ENCODE data around the gene SAFB. TPM values are rescaled to one million over a fixed set of nuclear protein-coding genes. Genes with fewer than 3 reads are reported as not detected.

SAFB gene
- total RNA-seq, 1 donor: 140 TPM

DNA sequence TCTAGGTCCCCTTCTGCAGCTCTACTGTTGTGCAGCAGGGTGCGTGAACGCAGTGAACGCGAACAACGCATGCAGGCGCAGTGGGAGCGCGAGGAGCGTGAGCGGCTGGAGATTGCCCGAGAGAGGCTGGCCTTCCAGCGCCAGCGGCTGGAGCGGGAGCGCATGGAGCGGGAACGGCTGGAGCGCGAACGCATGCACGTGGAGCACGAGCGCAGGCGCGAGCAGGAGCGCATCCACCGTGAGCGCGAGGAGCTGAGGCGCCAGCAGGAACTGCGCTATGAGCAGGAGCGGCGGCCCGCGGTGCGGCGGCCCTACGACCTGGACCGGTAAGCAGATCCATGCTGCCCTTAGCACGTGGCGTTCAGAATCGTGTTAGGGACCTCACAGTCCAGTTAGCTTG is 38.6 kb downstream of the SAFB start:
- no peaks in the 10 kb centered on the region for H3K4me1 ChIP-seq (ENCODE audit: insufficient read depth, low read length)
- no peaks in the 10 kb centered on the region for H3K27me3 ChIP-seq (ENCODE audit: insufficient read depth, low read length)
- H3K4me3 ChIP-seq (ENCODE audit: low read length): no peak overlapping the region
- no peaks in the 10 kb centered on the region for H3K9me3 ChIP-seq (ENCODE audit: low read depth, low read length)

DNA sequence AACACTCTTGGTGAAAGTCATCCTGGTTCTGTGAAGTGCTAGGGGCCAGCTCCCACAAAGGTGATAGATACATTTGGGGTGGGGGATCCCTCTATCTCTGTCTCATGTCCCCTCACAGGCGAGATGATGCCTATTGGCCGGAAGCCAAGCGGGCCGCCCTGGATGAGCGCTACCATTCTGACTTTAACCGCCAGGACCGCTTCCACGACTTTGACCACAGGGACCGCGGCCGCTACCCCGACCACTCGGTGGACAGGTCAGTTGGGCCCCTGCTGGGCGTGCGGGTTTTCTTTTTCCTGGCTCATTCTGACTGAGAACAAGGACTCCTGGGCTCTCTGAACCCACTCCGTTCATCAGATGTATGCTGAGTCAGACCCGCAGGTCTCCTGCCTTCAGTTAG is 41.0 kb downstream of the SAFB start:
- Histone ChIP-seq H3K27me3 (ENCODE audit: insufficient read depth, low read length) (no peaks in the 10 kb centered on the region), H3K9me3 (ENCODE audit: low read depth, low read length) (no peaks in the 10 kb centered on the region), H3K4me1 (ENCODE audit: insufficient read depth, low read length) (no peaks in the 10 kb centered on the region), H3K4me3 (ENCODE audit: low read length) (no peak overlapping the region)

DNA sequence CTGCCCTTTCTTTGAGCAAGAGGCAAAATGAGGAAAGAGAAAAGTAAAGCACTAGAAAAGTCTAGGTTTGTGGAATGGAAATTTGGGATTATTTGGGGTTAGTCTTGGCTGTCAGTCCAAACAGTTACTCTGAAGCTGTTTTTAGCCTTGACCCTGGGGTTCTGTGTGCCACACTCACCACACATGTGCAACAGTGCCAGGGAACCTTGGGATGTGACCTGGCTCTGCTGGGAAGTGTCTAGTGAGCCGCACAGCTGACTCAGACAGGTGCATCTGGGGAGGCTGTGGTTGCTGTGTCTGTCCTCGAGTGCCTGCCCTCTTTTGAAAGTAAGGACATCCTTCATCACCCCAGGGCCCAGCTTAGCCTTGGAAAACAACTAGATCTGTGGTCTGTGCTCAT is 41.6 kb downstream of the SAFB start:
- Histone ChIP-seq H3K27me3 (ENCODE audit: insufficient read depth, low read length) (no peaks in the 10 kb centered on the region), H3K4me3 (ENCODE audit: low read length) (no peak overlapping the region), H3K4me1 (ENCODE audit: insufficient read depth, low read length) (no peaks in the 10 kb centered on the region), H3K9me3 (ENCODE audit: low read depth, low read length) (no peaks in the 10 kb centered on the region)

DNA sequence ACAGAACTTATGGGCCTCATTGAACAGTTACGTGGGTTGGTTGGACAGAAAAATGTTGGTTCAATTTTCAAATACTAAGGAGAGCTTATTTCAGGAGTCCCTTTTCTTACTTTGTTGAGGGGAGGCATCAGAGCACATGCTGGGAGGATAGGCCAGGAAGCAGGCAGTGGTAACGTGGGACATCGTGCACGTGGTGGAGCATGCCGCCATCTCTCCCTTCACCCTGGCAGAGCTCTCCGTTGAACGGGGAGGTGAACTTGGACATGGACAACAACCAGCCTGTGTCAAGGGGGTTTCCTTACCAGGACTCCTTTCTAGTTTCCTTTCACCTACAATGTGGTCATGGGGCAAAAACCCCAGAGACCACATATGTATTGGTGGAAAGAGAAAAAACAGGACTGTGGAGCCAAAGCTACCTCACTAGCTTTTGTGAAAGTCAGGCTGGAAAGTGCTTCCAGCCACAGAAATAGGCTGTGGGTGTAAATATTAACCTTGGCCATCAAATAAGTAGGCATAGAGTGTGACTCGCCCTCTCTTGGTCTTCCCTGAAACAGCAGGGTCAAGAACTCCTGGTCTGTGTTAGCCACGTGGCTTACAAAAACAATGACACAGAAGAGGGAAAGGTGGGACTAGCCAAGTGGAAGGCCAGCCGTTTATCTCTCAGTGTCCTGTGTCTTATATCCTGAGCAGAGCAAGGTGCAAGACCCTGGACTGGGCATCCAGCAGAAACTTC is 43.1 kb downstream of the SAFB start:
- Histone ChIP-seq H3K9me3 (ENCODE audit: low read depth, low read length) (no peaks in the 10 kb centered on the region), H3K4me3 (ENCODE audit: low read length) (no peak overlapping the region), H3K27me3 (ENCODE audit: insufficient read depth, low read length) (no peaks in the 10 kb centered on the region), H3K4me1 (ENCODE audit: insufficient read depth, low read length) (no peaks in the 10 kb centered on the region)

DNA sequence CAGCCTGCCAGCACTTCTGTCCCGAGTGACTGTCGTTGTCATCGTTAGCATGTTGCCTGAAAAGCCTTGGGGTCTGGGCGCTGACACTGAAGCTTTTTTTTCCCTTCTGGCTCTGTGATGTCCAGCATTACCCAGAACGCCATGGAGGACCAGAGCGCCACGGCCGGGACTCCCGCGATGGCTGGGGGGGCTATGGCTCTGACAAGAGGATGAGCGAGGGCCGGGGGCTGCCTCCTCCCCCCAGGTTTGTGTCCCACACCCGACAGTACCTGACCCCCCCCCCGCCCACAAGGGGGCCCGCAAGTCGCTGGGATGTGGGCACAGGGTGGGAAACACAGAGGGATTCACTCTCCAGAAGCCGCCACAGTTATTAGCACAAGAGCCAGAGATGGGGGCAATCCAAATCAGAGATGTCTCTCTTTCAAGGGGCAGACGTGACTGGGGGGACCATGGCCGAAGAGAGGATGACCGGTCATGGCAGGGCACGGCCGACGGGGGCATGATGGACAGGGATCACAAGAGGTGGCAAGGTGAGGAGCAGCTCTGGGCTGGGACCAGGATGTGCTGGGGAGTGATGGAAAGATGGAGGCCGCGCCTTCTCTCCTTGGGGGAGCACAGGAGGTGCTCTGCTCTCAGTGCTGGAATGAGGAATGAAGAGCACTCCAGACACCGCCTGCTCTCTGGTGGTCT is 44.2 kb downstream of the SAFB start:
- Histone ChIP-seq H3K9me3 (ENCODE audit: low read depth, low read length) (no peaks in the 10 kb centered on the region), H3K27me3 (ENCODE audit: insufficient read depth, low read length) (no peaks in the 10 kb centered on the region), H3K4me3 (ENCODE audit: low read length) (no peak overlapping the region), H3K4me1 (ENCODE audit: insufficient read depth, low read length) (no peaks in the 10 kb centered on the region)

DNA sequence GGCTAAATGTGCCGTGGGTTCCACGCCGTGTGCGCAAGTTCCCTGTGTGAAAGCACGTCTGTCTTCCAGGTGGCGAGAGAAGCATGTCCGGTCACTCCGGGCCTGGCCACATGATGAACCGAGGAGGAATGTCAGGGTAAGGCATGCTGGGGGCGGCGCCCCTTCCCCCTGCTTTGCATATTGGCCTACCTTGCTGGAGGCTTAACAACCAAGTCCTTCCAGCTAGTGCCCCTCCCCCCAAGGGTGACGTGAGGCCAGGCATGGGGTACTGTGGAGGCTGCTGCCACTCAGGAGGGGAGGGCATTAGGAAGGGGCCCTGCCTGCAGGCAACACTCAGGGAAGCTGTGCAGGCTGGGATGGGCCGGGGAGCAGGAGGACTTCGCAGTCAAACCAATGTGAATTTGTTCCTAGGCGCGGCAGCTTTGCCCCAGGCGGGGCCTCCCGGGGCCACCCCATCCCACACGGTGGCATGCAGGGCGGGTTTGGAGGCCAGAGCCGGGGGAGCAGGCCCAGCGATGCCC is 44.9 kb downstream of the SAFB start:
- H3K4me3 ChIP-seq (ENCODE audit: low read length): no peak overlapping the region
- H3K27me3 ChIP-seq (ENCODE audit: insufficient read depth, low read length): no peaks in the 10 kb centered on the region
- H3K4me1 ChIP-seq (ENCODE audit: insufficient read depth, low read length): no peaks in the 10 kb centered on the region
- no peaks in the 10 kb centered on the region for H3K9me3 ChIP-seq (ENCODE audit: low read depth, low read length)

DNA sequence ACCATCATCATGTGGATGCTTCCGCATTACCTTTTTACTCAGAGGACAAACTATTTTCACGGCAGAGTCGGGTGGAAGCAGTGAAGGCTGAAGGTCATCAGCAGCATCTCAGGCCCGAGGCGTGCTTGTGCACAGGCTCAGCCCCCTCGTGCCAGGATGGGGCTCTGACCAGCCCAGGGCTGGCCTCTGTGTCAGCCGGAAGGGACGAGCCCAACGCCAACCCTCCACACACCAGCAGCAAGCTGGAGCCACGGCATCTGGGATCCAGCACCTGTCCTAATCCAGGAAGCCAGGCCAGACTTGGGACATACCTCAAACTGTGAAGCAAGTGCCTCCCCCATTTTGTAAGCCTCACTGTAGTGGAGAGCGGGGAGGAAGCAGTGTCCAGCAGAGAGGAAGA is 46.3 kb downstream of the SAFB start:
- H3K4me1 ChIP-seq (ENCODE audit: insufficient read depth, low read length): no peaks in the 10 kb centered on the region
- H3K4me3 ChIP-seq (ENCODE audit: low read length): no peak overlapping the region
- H3K27me3 ChIP-seq (ENCODE audit: insufficient read depth, low read length): no peaks in the 10 kb centered on the region
- no peaks in the 10 kb centered on the region for H3K9me3 ChIP-seq (ENCODE audit: low read depth, low read length)

DNA sequence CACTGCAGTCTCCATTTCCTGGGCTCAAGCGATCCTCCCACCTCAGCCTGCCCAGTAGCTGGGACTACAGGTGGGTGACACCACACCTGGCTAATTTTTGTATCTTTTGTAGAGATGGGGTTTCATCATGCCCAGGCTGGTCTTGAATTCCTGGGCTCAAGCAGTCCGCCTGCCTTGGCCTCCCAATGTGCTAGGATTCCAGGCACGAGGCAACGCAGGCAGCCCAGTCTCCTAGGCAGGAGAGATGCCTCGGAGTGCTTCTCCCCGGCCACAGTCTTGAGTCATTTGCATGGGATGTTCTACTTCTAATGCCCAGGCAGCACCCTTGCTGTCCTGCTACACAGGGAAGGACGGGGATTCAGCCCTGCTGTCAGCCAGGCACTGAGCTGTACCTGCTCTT is 48.7 kb downstream of the SAFB start:
- no peak overlapping the region for H3K4me3 ChIP-seq (ENCODE audit: low read length)
- H3K27me3 ChIP-seq (ENCODE audit: insufficient read depth, low read length): no peaks in the 10 kb centered on the region
- H3K4me1 ChIP-seq (ENCODE audit: insufficient read depth, low read length): no peaks in the 10 kb centered on the region
- H3K9me3 ChIP-seq (ENCODE audit: low read depth, low read length): no peaks in the 10 kb centered on the region

DNA sequence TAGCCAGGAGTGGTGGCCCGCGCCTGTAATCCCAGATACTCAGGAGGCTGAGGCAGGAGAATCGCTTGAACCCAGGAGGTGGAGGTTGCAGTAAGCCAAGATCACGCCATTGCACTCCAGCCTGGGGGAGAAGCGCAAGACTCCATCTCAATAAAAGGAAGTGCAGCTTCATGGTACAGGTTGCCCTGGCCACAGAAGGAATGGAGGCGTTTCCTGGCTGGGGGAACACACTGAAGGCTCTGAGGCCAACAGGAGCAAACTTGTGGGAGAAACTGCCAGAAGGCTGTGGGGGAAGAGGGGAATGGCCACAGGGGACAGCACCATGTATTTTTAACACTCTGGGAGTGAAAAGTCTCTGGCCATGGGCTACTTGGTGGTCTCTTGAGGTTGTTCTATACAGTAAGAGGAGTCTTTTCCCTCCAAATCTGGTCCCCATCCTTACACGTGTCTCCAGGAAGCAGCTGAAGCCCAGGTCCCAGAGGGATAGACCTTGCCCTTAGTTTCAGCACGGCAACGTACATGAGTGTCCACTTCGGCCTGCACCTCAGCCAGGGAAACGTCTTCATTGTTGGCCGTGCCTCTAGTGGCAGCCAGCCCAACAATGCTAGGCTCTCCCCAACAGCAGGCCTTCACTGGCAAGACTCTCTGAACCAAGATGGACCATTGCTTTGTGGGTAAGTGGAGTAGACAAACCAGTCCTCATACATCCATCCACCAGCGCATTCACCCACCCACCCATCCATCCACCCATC is 50.0 kb downstream of the SAFB start:
- no peaks in the 10 kb centered on the region for H3K27me3 ChIP-seq (ENCODE audit: insufficient read depth, low read length)
- H3K4me1 ChIP-seq (ENCODE audit: insufficient read depth, low read length): no peaks in the 10 kb centered on the region
- no peak overlapping the region for H3K4me3 ChIP-seq (ENCODE audit: low read length)
- H3K9me3 ChIP-seq (ENCODE audit: low read depth, low read length): no peaks in the 10 kb centered on the region

DNA sequence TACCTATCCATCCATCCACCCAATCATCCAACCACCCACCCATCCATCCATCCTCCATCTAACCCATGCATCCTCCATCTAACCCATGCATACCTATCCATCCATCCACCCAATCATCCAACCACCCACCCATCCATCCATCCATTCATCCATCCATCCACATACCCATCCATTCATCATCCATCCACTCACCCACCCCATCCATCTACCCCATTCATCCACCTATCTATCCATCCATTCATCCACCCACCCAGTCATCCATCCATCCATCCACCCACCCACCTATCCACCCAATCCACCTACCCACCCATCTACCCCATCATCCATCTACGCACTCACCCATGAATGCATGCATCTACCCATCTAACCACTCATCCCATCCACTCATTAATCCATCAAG is 50.9 kb downstream of the SAFB start:
- no peaks in the 10 kb centered on the region for H3K9me3 ChIP-seq (ENCODE audit: low read depth, low read length)
- H3K4me3 ChIP-seq (ENCODE audit: low read length): no peak overlapping the region
- H3K27me3 ChIP-seq (ENCODE audit: insufficient read depth, low read length): no peaks in the 10 kb centered on the region
- no peaks in the 10 kb centered on the region for H3K4me1 ChIP-seq (ENCODE audit: insufficient read depth, low read length)

DNA sequence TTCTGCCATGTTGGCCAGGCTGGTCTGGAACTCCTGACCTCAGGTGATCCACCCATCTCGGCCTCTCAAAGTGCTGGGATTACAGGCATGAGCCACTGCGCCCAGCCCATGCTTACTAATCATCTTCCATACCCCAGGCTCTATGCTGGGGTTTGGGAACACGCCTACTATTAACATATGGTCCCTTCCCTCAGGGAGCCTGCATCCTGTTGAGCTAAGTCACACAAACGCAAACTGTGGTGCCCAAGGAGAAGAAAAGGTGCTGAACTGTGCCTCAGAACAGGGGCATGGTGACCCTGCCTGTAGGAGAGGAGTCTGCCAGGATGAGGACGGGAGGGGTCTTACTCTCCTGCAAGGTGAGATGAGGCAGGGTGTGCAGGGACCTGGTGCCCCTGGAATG is 51.8 kb downstream of the SAFB start:
- H3K9me3 ChIP-seq (ENCODE audit: low read depth, low read length): no peaks in the 10 kb centered on the region
- peaks cover 9% of the 10 kb centered on the region for H3K4me1 ChIP-seq (ENCODE audit: insufficient read depth, low read length)
- H3K27me3 ChIP-seq (ENCODE audit: insufficient read depth, low read length): no peaks in the 10 kb centered on the region

DNA sequence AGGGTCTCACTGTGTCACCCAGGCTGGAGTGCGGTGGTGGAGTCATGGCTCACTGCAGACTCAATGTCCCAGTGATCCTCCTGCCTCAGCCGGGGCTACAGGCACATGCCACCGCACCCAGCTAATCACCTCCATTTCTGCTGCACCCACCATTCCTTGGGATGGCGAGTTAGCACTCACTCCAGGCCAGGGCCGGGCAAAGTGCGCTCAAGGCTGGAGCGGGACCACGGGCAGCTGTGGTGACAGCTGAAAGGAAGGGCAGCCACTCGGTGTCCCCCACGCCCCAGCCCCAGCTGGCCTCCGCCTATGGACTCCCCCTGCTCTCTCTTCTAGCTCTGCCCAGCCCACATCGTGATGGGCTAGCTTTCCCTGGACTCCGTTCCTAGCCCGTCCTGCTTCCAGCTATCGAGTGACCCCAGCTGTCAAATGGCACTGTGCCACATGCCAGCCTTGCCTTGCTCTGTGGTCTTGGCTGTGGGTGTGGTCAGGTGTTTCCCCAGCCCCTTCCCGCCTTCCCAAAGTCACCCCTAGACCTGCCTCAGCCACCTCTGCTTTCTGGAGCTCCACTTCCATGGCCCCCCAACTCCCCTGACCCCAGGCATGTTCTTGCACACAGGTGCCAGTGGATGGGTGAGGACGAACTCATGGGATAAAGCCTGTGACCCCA is 53.4 kb downstream of the SAFB start:
- no peaks in the 10 kb centered on the region for H3K27me3 ChIP-seq (ENCODE audit: insufficient read depth, low read length)
- peaks cover 17% of the 10 kb centered on the region for H3K4me1 ChIP-seq (ENCODE audit: insufficient read depth, low read length)
- no peaks in the 10 kb centered on the region for H3K9me3 ChIP-seq (ENCODE audit: low read depth, low read length)
- no peak overlapping the region for H3K4me3 ChIP-seq (ENCODE audit: low read length)

More for the DNA sequence above, 51.8 kb downstream of the SAFB start:
- H3K4me3 ChIP-seq (ENCODE audit: low read length): no peak overlapping the region

DNA sequence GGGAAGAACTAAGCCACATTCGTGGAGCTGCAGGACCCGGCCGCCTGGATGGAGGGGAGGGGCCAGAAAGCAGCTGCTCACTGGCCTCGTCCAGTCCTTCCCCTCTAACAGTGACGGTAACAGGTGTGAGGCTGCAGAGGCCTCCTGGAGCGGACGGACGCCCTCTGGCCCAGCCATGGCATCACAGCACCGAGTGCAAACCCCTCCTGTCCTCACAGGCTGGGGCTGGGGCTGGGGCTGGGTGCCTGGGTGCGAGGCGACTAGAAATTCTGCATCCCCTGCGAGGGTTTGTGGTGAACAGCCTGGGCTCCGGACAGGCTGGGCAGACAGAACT is 53.9 kb downstream of the SAFB start:
- Histone ChIP-seq H3K4me1 (ENCODE audit: insufficient read depth, low read length) (peaks cover 20% of the 10 kb centered on the region), H3K27me3 (ENCODE audit: insufficient read depth, low read length) (no peaks in the 10 kb centered on the region), H3K9me3 (ENCODE audit: low read depth, low read length) (no peaks in the 10 kb centered on the region), H3K4me3 (ENCODE audit: low read length) (no peak overlapping the region)

DNA sequence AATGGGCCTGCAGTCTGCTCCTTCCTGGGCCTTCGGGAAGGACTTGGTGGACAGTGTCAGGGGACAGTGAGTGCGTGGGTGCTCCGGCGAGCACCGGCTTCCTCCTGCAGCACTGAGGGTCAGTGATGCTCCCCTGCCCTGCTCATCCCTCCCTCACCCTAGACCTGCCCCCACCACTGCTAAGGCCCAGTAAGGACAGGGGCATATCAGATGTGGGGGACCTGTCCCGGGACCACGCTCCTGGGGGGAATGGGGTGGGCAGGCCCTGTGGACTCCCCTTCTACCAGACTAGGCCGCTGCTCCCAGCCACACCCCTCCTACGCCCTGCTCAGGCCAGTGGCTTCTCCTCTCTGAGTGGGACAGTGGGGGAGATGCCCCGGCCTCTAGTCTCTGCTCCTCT is 54.3 kb downstream of the SAFB start:
- no peaks in the 10 kb centered on the region for H3K9me3 ChIP-seq (ENCODE audit: low read depth, low read length)
- H3K4me3 ChIP-seq (ENCODE audit: low read length): no peak overlapping the region
- H3K27me3 ChIP-seq (ENCODE audit: insufficient read depth, low read length): no peaks in the 10 kb centered on the region
- peaks cover 20% of the 10 kb centered on the region for H3K4me1 ChIP-seq (ENCODE audit: insufficient read depth, low read length)

DNA sequence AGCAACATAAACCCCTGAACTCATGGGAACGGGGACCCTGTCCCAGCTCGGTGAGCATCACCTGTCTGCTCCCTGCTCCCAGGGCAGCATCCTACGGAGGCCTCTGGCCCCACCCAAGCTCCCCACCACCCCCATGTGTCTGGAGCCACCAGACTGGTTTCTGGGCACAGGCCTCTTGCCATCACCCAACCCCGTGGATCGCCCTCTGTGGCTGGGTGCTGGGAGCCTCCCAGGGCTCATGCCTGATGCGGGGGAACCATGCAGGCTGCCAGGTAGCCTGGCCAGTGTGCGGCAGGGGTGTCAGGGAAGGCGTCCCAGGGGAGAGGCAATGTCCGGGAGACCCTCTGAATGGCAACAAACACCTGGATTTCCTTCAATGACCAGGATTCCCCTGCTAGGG is 54.7 kb downstream of the SAFB start:
- Histone ChIP-seq H3K9me3 (ENCODE audit: low read depth, low read length) (no peaks in the 10 kb centered on the region), H3K4me3 (ENCODE audit: low read length) (no peak overlapping the region), H3K4me1 (ENCODE audit: insufficient read depth, low read length) (peaks cover 20% of the 10 kb centered on the region), H3K27me3 (ENCODE audit: insufficient read depth, low read length) (no peaks in the 10 kb centered on the region)
